Endothelial cell of umbilical vein (primary cell): ENCODE data around the gene TIMP4. TPM values are rescaled to one million over a fixed set of nuclear protein-coding genes. Genes with fewer than 3 reads are reported as not detected.

Source experiments
- BruUV-seq: library from RNA; stranded (reverse); fragments of 400-500 nt; replicated peaks from 2 replicates; lab custom pipeline; 2021; lab: Mats Ljungman, UMichigan
- CTCF ChIA-PET: fragments of 300-600, 350-600 bp; sonication (Branson Sonifier 250); formaldehyde crosslinking; loops from one replicate; lab custom pipeline; 2021; ENCODE audit warnings: antibody characterized with exemption, inconsistent platforms; lab: Charles Lee
- POLR2A ChIA-PET: fragments of 300-600, 350-600 bp; sonication (Branson Sonifier 250); formaldehyde crosslinking; loops from one replicate; lab custom pipeline; 2021; ENCODE audit warnings: antibody characterized with exemption, inconsistent platforms; lab: Charles Lee
- DNase-seq: peaks from one replicate; pipeline ENCODE4 v3.0.0-alpha.2; 2011; ENCODE audit warnings: low read depth, low spot score
- FAIRE-seq: peaks from 2 replicates; lab custom pipeline; 2011; peaks lifted over from hg19 to GRCh38; lab: Jason Lieb, UNC
- H2AFZ ChIP-seq: 2 replicates; pipeline ENCODE4 v1.6.0; 2012; ENCODE audit warnings: low read depth, low read length, control low read depth, inconsistent platforms
- H3K27ac ChIP-seq: 2 replicates; pipeline ENCODE4 v1.5.1; 2011; ENCODE audit warnings: low read depth, mild to moderate bottlenecking, control low read depth, low read length, moderate library complexity; ENCODE audit not compliant: insufficient read depth
- H3K27me3 ChIP-seq, 2 experiments: 2 replicates each; pipeline versions ENCODE4 v1.6.0 to v1.6.1; 2011; ENCODE audit warnings: low read length in 2 of 2, mixed read lengths in 1 of 2; ENCODE audit not compliant: control insufficient read depth in 2 of 2, insufficient read depth in 2 of 2
- H3K36me3 ChIP-seq, 2 experiments: 2 replicates in 1 of 2; 3 replicates in 1 of 2; pipeline ENCODE4 v1.5.1; 2011; ENCODE audit warnings: low read length in 2 of 2, mild to moderate bottlenecking in 1 of 2, moderate library complexity in 1 of 2; ENCODE audit not compliant: control insufficient read depth in 2 of 2, insufficient read depth in 2 of 2; ENCODE audit errors: extremely low read depth in 1 of 2
- H3K4me1 ChIP-seq: 3 replicates; pipeline ENCODE4 v1.5.1; 2011; ENCODE audit warnings: mild to moderate bottlenecking, low read length; ENCODE audit not compliant: control insufficient read depth, insufficient read depth; ENCODE audit errors: extremely low read depth
- H3K4me2 ChIP-seq: 2 replicates; pipeline ENCODE4 v1.6.1; 2011; ENCODE audit warnings: low read length, control low read depth, mixed read lengths; ENCODE audit not compliant: insufficient read depth
- H3K4me3 ChIP-seq, 3 experiments: fragments of 200-600 bp in 1 of 3; sonication (generic), shearing (Covaris generic) in 1 of 3; replicated peaks in 1 of 3; 2 replicates each; pipeline ENCODE4 v1.5.1; 2011 to 2016; ENCODE audit warnings: control low read depth in 3 of 3, low read length in 3 of 3, mild to moderate bottlenecking in 2 of 3, inconsistent platforms in 1 of 3, low read depth in 1 of 3, moderate library complexity in 1 of 3; ENCODE audit not compliant: insufficient read depth in 1 of 3
- H3K79me2 ChIP-seq: 2 replicates; pipeline ENCODE4 v1.6.0; 2012; ENCODE audit warnings: low read length, inconsistent platforms; ENCODE audit not compliant: control insufficient read depth, insufficient read depth
- H3K9ac ChIP-seq: replicated peaks from 2 replicates; pipeline ENCODE3; 2011; ENCODE audit warnings: low read length, control low read depth; ENCODE audit not compliant: insufficient read depth; ENCODE audit errors: extremely low read depth
- H3K9me1 ChIP-seq: replicated peaks from 3 replicates; pipeline ENCODE4 v1.6.0; 2011; ENCODE audit warnings: mild to moderate bottlenecking, low read length; ENCODE audit not compliant: control insufficient read depth, insufficient read depth; ENCODE audit errors: extremely low read depth
- H3K9me3 ChIP-seq: replicated peaks from 2 replicates; pipeline ENCODE4 v1.5.1; 2012; ENCODE audit warnings: low read length, inconsistent platforms; ENCODE audit not compliant: control insufficient read depth, insufficient read depth
- H4K20me1 ChIP-seq: replicated peaks from 2 replicates; pipeline ENCODE3; 2011; ENCODE audit warnings: mild to moderate bottlenecking, low read length; ENCODE audit not compliant: control insufficient read depth, insufficient read depth; ENCODE audit errors: extremely low read depth
- EZH2 ChIP-seq: IDR thresholded peaks from 2 replicates; pipeline ENCODE4 v1.6.1; 2012; ENCODE audit warnings: borderline replicate concordance, low read depth, mild to moderate bottlenecking, moderate library complexity, low read length, inconsistent platforms; ENCODE audit not compliant: severe bottlenecking
- FOS ChIP-seq: IDR thresholded peaks from 2 replicates; pipeline ENCODE4 v1.6.1; 2011; ENCODE audit warnings: mild to moderate bottlenecking, low read length, moderate library complexity, borderline replicate concordance; ENCODE audit not compliant: insufficient read depth
- GATA2 ChIP-seq: IDR thresholded peaks from 2 replicates; pipeline ENCODE4 v1.7.0; 2011; ENCODE audit warnings: low read depth, mild to moderate bottlenecking, moderate library complexity, mixed read lengths, low read length; ENCODE audit not compliant: insufficient read length, insufficient read depth
- JUN ChIP-seq: IDR thresholded peaks from 2 replicates; pipeline ENCODE4 v1.6.1; 2011; ENCODE audit warnings: borderline replicate concordance, low read depth; ENCODE audit not compliant: insufficient read length, insufficient read depth
- MYC ChIP-seq: IDR thresholded peaks from one replicate; pipeline ENCODE4 v1.6.1; 2011; ENCODE audit warnings: mild to moderate bottlenecking, low read depth, low read length
- POLR2A ChIP-seq: IDR thresholded peaks from 2 replicates; pipeline ENCODE4 v1.6.1; 2012; ENCODE audit warnings: low read depth, mild to moderate bottlenecking, control low read depth, low read length
- POLR2AphosphoS5 ChIP-seq: IDR thresholded peaks from 2 replicates; pipeline ENCODE4 v1.6.1; 2012; ENCODE audit warnings: low read depth, mild to moderate bottlenecking, control low read depth, low read length, moderate library complexity; ENCODE audit not compliant: insufficient read depth
- dilution Hi-C: fragments of 300-500 bp; cut with MboI; formaldehyde crosslinking; loops from one replicate; pipeline ENCODE4 v1.15.0; 2019; ENCODE audit warnings: low sequenced_read_pairs; ENCODE audit not compliant: extremely low pct_ligation_motif_present
- intact Hi-C: fragments of 100-400 bp; cut with micrococcal nuclease; formaldehyde crosslinking; loops from one replicate; pipeline ENCODE4 v1.10.0; 2022
- polyA plus RNA-seq, 4 experiments: library from polyadenylated mRNA; depleted of rRNA in 3 of 4; stranded (reverse) in 3 of 4; unstranded in 1 of 4; fragments of >200 nt; gene quantifications; 2 replicates each; pipeline versions ENCODE4 v1.2.1 to v1.2.3, GENCODE V29; 2011 to 2012; ENCODE audit warnings: missing spikeins in 1 of 4
- total RNA-seq: library from RNA; stranded (reverse); gene quantifications from 2 replicates; pipeline ENCODE4 v1.2.3, GENCODE V29; 2021
- TF ChIP-seq, protein P1 (sequence below), 2 donors: IDR thresholded peaks; 1 replicate in 1 of 2; 2 replicates in 1 of 2; pipeline ENCODE4 v1.5.1; 2011; ENCODE audit warnings: low read length in 2 of 2, mild to moderate bottlenecking in 2 of 2, moderate library complexity in 2 of 2, control low read depth in 1 of 2, inconsistent platforms in 1 of 2, low read depth in 1 of 2; ENCODE audit not compliant: insufficient read depth in 1 of 2; ENCODE audit errors: extremely low read depth in 1 of 2
- TF ChIP-seq, protein P2 (sequence below): IDR thresholded peaks from 2 replicates; pipeline ENCODE4 v1.6.1; 2011; ENCODE audit not compliant: insufficient read depth, insufficient read length

Gene TIMP4
- total and polyA plus RNA-seq, 2 donors (not counting 3 experiments of a cell fraction or from before 2014, with no cell fraction given), result 0.07 to 0.40 TPM

DNA sequence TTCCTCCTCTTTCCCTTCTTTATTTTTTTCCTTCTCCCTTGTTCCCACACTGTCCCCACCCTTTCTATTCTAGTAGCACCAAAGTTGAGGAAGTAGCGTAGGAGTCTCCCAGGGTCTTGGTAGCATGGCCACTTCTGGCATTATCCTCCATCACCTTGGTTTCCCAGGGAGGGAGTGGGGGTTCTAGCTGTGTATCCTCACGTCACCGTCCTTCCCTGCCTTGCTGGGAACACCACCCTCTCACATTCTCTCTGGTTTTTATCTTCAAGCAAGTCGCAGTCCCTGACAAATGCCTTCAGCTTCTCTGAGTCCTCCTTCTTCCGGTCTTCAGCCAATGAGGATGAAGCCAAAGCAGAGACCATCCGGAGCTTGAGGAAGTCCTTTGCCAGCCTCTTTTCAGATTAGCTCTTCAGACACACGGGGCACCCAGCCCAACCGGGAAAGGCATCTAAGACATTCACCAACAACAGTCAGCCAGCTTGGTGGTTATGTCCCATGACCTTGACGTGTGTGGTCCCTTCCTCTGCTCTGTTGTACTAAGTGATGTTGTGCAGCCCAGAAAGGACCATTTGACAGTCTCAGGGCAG is 31.6 kb upstream of the TIMP4 start:
- intact Hi-C loops, result loop anchor here (5.0 kb wide), 1 partner anchor 162 kb away; no protein-coding TSS in a partner anchor
- POLR2A ChIA-PET, result no interaction called here

More for the DNA sequence above, 31.6 kb upstream of the TIMP4 start:
- Histone ChIP-seq H3K9ac (no peak overlapping the region), H3K9me1 (no peaks in the 10 kb centered on the region), H3K4me1 (peaks cover 28% of the 10 kb centered on the region), H3K79me2 (no peaks in the 10 kb centered on the region), H3K9me3 (no peaks in the 10 kb centered on the region), H3K27me3 (no peaks in the 10 kb centered on the region), H3K27ac (no peak overlapping the region), H3K36me3 (no peaks in the 10 kb centered on the region), H3K4me2 (no peak overlapping the region), H2AFZ (no peak overlapping the region), H4K20me1 (no peaks in the 10 kb centered on the region), H3K4me3 (no peak overlapping the region)
- DNase-seq, result no peak
- CTCF ChIA-PET, result interaction anchor here (0.9 to 1.8 kb wide), 2 partner anchors 12 to 290 kb away, joined by 4 to 7 read pairs; no protein-coding TSS in a partner anchor
- dilution Hi-C loops, result no loop called here
- no TSS peak for BruUV-seq
- TF ChIP-seq POLR2A, result no peak
- TF ChIP-seq EZH2, result no peak
- TF ChIP-seq MYC, result no peak
- no peak for TF ChIP-seq POLR2AphosphoS5
- TF ChIP-seq, protein P1, sequence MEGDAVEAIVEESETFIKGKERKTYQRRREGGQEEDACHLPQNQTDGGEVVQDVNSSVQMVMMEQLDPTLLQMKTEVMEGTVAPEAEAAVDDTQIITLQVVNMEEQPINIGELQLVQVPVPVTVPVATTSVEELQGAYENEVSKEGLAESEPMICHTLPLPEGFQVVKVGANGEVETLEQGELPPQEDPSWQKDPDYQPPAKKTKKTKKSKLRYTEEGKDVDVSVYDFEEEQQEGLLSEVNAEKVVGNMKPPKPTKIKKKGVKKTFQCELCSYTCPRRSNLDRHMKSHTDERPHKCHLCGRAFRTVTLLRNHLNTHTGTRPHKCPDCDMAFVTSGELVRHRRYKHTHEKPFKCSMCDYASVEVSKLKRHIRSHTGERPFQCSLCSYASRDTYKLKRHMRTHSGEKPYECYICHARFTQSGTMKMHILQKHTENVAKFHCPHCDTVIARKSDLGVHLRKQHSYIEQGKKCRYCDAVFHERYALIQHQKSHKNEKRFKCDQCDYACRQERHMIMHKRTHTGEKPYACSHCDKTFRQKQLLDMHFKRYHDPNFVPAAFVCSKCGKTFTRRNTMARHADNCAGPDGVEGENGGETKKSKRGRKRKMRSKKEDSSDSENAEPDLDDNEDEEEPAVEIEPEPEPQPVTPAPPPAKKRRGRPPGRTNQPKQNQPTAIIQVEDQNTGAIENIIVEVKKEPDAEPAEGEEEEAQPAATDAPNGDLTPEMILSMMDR (IDR thresholded peaks at IDR 0.05; ENCODE audit: extremely low read depth in 1 of 2, insufficient read depth in 1 of 2, low read depth in 1 of 2, low read length in 2 of 2), result no peak
- TF ChIP-seq, protein P2, sequence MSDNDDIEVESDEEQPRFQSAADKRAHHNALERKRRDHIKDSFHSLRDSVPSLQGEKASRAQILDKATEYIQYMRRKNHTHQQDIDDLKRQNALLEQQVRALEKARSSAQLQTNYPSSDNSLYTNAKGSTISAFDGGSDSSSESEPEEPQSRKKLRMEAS, result no peak
- TF ChIP-seq GATA2, result no peak
- no peak for TF ChIP-seq FOS
- TF ChIP-seq JUN, result no peak
- no peak for FAIRE-seq
